GM19452 (cell line): ENCODE results near the gene GOT1.

Experiments
- ATAC-seq: cut with Tn5 transposase; IDR thresholded peaks from one replicate; pipeline ENCODE4 v1.9.1; 2021; ENCODE audit not compliant: unreplicated experiment

Gene GOT1

DNA sequence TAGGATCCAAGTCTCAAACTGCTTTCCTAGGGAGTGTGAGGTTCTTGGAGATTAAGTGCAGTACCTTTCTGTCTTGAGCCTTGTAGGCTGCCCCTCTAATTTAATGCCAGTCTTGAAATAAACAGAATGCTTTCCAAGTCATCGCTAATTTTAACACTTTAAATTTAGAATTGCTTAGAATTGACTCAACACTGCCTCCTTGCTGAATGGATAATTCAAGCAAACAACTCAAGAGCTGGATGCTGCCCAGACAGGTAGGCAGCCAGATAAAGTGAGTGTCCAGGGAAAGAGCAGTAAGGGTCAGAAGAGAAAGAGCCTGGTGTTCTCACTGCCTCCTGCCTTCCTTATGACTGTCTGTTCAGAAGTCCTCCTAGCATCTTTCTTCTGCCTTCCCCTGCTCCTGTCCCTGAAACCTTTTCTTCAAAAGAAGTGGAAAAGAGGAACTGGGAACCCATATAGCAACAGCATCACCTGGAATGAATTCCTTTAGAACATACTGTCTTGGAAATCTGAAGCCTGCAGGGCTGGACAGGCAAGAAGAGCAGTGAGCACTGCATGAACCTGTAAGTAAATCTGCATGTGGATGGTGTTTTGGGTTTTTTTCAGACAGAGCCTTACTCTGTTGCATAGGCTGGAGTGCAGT, 3.1 kb upstream of the GOT1 start:
- no peak for ATAC-seq

DNA sequence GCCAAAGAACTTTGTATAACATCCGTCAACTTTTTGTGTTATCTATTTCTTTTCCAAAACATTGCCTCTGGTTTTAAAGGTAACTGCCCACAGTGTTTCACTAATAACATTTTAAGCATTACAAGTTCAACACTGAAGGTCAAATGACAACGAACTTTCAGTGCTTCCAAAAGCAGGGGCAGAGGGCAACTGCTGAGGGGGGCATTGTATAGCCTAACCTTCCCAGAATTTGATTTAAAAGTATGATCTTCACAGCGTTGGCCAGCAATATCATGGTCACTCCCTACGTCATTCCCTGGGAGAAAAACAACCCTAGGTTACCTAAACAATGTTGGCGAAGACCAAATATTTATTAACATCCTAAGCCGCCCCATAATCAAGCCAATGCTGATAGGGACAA, 2.5 kb upstream of the GOT1 start:
- no peak for ATAC-seq

DNA sequence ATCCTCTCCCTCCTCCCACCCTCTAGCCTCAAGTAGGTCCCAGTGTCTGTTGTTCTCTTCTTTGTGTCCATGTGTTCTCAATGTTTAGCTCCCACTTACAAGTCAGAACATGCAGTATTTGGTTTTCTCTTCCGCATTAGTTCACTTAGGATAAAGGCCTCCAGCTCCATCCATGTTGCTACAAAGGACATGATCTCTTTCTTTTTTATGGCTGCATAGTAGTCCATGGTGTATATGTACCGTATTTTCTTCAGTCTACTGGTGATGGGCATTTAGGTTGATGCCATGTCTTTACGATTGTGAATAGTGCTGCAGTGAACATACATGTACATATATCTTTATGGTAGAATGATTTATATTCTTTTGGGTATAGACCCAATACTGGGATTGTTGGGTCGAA, 1.6 kb upstream of the GOT1 start:
- no peak for ATAC-seq

DNA sequence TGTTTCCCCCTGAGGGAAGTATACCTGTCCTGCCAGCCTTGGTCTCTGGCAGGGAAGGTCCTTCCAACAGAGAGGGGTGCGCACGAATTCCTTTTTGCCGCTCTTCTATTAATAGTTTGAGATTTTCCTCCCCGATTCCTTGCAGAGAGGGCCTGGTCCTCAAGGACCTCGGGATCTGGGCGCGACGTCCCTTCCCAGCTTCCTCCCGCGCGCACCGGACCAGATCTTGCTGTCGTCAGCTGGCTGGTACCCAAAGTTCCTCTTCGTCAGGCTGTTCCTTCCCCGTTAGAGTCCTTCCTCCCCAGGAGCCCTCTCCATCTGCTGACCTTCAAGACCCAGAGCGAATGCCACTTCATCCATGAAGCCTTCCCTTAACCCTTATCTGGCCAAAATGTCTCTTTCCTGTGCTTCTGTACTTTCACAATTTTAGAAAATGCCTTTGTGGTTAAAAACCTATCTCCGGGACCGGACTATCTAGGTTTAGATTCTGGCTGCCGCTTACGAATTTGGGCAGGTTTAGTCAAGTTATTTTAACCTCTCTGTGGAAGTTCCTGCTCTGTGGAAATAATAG, 851 bp upstream of the GOT1 start:
- no peak for ATAC-seq

DNA sequence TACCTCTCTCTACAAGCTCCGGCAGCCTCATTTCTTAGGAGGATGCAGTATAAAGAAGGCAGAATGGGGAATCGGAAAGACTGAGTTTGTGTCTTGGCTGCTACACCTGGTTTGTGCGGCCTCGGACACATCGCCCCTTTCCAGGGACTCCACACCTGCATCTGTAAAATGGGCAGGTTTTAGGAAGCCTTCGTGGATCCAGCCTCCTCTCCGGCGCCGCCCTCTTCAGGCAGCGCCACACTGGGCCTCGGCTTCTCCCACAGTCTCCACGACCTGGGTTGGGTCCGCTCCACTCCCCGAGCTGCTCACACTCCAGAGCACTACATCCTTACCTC, 341 bp downstream of the GOT1 start:
- peak; percentile 11 for ATAC-seq

DNA sequence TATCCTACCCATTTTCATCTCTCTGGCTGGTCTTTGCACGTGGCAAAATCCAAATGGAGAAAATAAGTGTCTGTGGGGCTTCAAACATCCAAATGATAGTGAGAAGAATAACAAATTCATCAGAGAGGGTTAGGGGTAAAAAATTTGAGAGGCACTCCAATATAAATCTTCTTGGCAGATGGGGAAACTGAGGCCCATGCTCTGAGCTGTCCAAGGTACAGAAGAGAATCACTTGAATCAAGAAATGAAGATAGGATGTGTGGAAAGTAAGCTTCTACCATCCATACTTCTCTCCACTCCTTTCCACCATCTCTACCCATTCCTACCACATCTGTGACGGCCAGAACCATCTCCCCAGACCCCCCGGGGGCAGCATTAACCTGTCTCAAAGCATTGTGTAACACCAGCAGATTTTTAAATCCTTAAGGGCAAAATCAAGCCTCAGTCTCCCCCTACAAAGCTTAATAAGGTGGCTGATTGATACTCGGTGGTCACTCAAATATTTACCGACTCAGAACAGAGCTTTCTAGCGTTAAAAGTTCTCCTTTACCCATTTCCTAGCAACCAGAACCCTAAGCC, 818 bp downstream of the GOT1 start:
- no peak for ATAC-seq

DNA sequence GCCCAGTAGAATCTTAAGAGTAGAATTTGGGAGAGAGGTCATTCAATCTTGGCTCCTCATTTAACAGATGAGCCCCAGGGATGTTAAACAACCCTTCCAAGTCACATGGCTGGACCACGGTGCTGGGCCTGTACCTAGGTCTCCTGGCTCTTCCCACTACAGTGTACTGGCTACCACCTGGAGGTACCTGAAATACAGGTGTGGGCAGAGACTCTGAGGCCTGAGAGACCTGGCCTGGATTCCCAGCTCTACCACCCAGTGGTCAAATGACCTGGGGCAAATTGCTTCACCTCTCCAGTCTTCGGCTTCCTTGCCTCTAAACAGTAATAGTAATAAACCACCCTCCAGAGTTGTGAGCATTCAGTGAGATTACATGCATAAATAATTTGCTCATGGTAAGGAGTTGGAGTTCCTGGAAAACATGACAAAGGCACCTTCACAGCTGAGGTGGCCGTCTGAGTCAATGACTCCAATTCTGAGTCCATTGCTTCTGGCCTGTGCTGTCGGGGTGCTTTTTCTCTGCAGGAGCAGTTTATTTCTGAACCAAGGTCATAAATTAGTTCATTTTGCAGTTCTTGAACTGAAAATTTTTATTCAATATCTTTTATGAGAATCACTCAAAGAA, 2.7 kb downstream of the GOT1 start:
- ATAC-seq: no peak

DNA sequence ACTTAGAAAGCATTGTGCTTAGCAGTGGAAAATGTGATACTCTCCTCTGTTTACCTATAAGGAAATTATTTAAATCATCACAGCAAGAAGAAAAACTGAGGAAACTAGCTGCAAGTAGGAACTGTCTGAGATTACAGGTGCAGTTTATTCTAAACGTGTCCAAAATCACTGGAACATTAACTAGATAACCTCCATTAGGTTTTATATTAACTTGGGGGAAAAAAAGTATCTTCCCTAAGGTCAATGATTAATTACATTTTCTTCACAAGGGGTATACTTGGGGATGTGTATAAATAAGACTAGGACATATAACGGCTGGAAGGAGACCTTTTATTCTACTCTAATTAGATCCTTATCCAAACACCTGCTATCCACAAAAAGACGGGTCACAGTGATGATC, 3.7 kb downstream of the GOT1 start:
- ATAC-seq: no peak

DNA sequence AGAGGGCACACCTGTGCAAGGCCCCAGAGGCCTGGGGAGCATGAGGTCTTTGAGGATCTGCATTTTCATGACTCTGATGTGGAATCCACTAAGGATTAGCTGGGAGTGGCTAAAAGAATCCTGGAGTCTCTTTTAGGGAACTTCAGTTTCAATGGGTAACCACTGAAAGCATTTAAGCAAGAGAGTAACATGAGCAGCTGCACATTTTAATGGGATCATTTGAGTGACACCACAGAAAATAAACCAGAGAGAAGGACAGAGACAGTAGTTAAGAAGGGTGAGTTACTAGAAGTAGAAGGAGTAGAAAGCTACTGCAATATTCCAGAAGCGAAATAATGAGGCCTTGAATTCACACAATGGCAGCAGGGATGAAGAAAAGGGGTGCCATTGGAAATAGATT, 5.2 kb downstream of the GOT1 start:
- no peak for ATAC-seq

DNA sequence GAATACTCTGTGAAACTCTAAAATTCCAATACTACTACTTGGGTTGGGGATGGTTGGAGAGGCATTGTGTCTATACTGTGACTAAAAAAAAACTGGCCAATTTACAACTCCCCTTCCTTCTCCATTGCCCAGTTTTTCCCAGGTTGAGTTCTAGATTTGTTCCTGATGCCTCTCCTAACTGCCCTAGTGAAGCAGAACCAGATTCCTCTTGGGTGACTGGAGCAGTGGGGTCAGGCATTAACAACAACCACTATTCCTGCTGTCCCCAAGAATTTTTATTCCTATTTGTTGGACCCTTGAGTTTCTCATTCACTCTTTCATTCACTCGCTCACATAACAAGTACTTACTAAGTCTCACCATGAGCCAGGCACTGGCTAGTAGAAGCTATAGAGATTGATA, 5.8 kb downstream of the GOT1 start:
- ATAC-seq: no peak

DNA sequence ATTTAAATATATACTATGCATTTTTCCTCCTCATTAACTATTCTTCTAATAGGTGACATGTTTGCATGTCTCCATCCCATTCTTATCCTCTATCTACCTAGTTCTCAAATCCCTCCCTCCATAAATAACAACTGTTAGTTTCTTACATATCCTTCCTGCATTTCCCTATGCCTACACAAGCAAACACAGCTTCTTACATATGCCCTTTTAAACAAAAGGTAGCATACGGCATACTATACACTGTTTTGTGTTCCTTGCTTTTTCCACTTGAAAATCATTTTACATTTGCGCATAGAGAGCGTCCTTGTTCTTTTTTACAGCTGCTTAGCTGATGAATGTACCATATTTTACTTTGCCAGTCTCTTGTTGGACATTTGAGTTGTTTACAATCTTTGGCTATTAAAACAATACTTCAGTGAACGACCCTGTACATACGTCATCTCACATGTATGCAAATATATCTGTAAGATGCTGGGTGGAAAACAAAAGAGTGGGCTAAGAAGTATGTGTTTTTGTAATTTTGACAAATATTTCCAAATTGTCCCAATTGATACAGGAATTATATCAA, 7.8 kb downstream of the GOT1 start:
- ATAC-seq: no peak

DNA sequence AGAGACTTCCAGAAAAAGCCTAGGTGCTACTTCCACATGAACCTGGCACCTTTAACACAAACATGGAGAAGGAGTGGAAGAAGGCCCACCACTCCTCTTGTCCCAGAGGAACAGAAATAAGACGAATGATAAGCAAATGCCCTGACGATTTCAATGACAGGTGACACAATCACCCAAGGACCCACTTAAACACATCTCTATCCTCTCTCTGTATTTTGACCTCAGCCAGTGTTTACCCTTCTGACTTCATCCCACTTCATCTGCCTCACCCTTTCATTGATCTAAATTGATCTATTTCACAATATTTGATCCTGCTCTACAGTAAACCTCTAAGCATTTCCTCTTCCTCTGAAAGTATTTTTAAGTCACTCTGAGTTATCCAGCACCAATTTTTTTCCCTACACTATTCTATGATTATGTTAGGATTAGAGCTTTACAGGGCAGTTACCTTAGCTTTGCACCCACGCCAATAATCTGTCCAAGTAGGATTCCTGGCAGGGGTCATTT, 9.1 kb downstream of the GOT1 start:
- no peak for ATAC-seq

DNA sequence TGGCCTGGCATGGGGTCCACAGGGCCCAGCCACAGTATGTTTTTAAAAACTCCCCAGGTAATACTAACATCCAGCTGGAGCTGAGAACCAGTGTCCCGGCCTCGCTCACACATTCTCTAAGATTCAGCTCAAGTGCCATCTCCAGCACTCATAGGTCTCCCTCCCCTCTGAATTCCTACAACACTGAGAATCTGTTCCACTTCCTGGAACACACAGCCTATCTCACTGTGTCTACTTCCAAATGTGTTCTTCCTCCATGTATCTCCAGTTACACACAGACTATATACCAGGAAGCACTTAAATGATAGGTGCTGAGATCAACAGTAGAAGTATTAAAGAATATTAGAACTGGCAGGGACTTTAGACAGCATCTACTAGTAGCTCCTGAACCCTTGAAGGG, 10.7 kb downstream of the GOT1 start:
- no peak for ATAC-seq

DNA sequence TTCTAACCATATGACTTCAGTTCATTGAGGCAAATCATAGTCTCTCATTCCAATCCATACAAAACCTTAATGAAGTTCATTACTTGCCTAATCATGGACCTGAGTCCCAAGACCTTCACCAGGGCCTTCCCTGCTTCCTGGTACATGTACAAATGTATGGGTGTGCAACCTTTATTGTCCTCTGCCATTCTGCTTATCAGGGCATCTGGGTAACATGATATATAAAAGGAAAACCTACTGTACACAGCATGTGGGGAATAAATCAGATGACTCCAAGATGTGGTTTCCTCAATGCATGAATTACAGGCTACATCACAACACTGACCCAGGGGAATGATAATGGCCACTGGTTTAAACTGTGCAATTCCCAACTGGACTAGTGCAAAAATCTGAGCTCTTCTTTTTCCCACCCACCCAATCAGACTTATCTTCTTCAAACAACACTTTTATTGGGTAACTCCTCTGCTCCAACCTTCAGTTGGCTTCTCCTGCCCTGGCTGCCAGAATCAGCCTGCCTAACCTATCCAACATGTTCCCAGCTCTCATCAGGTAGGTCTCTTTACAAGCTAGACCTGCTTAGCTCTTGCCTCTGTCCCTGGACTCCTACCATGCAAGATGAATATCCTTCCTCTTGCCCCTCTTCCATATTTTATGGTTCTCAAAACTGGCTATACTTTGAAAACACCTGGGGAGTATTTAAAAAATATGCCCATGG, 11.4 kb downstream of the GOT1 start:
- no peak for ATAC-seq

DNA sequence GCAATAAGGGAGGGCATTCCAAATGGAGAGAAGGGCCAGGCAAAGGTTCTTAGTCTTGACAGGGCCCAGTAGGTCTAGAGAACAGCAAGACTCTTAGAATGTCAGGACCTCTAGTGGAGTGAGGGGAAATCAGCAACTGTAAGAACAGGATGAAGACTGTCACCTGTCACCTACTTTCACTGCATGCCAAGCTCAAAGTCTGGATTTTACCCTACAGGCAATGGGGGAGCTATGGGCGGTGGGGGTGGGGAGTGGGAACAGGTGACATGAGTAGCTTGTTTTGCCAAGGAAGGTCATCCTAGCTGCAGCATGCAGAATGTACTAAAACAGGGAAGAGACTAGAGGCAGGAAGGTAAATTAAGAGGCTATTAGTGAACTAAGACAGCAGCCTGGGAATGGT, 18.3 kb downstream of the GOT1 start:
- ATAC-seq: no peak

DNA sequence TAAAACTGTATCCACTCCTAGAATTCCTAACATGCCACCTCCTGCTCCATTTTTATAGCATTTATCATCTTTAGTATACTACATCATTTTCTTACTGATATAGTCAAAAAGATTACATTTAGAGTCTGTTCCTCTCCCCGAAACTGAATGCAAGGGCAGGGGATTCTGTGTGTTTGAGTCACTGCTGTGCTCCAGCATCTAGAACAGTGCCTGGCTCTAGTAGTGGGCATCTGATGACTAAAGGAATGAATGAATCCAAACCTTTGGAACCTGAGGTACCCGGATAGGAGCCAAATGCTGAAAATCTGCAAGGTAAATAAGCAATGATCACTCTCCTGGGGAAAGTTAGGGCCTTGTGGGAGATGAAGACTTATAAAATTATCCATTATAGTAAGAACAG, 18.9 kb downstream of the GOT1 start:
- no peak for ATAC-seq

DNA sequence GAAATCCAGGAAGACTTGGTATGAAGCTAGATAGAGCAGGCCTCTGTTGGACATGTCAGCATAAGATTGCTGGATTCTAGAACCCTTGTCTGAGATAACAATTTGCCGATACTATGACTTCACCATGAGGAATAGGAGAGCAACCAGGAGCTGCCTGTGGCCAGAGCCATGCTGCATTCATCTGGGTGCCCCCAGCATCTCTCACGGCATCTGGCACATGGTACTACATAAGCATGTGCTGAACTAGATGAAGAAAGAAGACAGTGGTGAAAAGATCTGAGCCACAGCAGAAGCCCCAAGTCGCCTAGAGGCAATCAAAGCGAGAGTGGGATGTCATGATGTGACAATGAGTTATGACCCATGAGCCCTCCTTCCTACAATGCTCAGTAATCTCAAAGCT, 19.5 kb downstream of the GOT1 start:
- no peak for ATAC-seq

DNA sequence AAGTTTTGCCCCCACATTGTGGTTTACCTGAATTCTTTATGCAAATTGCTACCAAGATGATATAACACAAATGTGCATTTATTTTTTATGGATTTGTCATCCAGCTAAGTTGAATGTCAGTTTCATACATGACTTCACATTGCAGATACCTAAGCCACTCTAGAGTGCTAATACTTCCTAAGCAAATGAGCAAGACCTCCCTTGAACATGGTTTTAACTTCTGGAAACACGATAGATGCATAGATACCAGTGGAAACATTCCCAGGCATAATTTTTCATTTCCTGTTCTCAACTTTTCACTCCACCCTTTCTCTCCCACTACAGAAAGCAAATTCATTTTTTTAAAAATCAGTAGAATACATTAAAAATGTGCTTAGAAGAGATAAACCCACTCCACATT, 20.3 kb downstream of the GOT1 start:
- ATAC-seq: no peak

DNA sequence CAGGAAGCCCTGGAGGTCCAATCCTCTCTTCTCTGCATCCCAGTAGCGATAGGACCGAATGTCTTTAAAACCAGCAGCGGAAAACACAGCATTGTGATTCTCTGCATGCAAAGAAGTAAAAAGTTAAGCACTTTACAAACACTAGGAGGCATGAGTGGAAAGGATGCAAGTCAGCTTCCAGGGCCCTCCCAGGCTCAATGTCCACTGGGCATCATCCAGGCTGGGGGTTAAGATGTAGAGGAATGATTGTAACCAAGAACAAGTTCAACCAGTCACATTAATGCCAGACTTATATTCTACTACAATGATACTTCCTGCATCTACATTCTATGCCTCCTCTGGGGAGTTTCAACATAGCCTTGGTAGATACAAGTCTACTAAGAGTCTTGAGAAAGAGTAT, 24.3 kb downstream of the GOT1 start:
- no peak for ATAC-seq

DNA sequence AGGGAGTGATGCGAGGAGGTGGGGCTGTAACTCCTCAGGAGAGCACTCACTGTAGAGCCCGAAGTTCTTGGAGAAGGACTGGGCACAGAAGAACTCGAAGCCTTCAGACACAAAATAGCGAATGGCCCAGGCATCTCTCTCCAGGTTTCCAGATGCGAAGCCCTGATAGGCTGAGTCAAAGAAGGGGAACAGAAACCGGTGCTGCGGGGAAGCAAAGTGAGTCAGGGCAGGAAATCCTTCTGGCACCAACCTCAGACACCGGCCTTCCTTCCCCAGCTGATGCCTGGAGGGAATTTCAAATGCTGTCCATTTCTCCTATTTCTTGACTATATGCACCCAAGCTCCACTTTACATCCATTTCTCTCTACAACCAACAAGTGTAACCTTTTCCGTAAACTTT, 26.8 kb downstream of the GOT1 start:
- ATAC-seq: no peak

DNA sequence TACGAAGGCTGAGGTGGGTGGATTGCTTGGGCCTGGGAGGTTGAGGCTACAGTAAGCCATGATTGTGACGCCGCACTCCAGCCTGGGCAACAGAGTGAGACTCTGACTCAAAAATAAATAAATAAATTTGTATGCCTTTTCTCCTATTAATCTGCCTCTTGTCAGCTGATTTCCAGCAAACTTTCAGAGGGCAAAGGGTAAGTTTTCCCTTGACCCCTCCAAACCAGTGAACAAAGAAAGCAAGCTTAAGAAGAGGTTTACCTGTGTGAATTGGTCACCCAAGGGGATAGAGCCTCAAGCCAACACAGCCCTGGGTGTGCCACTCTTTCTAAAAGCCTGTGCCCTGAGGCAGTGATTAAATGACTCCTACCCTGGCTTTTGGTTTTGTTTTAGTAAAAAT, 30.8 kb downstream of the GOT1 start:
- no peak for ATAC-seq

DNA sequence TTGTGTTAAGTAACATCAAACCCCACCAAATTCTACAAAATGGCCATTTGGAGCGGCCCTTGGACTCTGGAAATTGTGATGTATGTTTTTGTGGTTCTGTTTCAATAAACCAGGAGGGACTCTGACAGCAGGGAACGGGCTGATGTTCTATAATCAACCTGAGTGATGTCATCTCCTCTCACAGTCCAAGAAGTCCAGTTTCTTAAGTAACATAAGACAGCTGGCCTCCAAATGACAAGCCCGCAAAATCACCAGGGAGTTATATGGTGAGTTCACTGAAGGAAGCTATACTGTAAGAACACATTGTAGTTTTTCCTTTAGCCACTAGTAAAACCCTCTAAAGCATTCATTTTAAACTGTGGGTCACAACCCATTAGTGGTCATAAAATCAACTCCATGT, 34.0 kb downstream of the GOT1 start:
- ATAC-seq: no peak
